Measurements from ENCODE around the gene MCOLN1.

MCOLN1 gene

DNA sequence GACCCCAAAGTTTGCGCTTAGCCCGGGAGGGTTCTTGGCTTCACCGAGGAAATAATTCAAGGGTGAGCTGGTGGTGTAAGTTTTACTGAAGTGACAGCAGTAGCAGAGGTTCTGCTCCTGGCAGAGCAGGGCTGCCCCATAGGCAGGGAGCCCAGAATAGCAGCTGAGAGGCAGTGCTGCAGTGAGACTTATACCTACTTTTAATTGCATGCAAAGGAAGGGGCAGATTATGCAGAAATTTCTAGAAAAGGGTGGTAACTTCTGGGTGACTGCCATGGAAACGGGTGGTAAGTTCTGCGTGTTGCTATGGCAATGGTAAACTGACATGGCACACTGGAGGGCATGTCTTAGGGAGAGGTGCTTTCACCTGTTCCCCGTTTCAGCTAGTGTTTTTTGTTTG lies 55.7 kb downstream of the MCOLN1 start:
- no peak for DNase-seq (ENCODE audit: low read depth)

DNA sequence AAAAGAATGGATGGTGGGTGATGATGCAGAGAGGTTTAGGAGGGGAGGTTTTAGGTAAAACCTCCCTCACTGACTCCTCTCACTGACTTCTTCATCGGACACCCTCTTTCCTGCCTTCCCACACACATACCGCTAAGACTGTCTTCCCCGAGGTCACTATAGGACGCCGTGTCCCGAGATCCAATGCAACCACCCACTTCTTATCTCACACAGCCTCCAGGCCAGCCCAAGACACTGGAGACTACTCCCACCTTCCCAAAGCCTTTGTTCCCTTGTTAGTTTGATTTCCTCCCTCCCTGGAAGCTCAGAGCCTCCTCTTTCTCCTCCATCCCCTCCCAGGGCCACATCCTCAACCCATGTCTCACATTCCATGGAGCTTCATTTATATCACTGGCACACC lies 56.8 kb downstream of the MCOLN1 start:
- DNase-seq (ENCODE audit: low read depth): no peak

DNA sequence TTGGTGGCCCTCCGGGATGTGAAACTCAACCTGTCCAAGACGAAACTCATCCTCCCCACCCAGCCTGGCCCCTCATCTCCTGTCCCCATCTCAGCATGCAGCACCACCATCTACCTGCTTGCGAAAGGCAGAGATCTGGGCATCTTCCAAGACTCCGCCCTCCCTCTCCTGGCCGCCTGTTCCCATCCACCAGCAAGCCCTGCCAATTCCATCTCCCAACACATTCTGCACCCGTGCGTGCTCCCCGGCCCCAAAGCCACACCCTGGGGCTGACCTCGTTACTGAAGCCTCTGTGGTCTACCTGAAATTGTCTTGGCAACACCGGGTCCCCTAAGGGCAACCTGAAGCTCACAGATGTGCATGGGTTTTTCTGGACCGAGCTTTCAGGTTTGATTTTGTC lies 60.0 kb downstream of the MCOLN1 start:
- no peak for DNase-seq (ENCODE audit: low read depth)

Measured in stimulated activated CD4-positive, alpha-beta T cell treated with anti-CD3 and anti-CD28 coated beads, Interleukin-2, amount 100 ng/mL, for 4 hours (primary cell).